Loucy (cell line): ENCODE measurements around the gene FOXE3.

Experiments
- H2AFZ ChIP-seq: fragments of 200-600 bp; sonication (generic); 2 replicates; pipeline ENCODE4 v1.6.0; 2016; ENCODE audit warnings: antibody characterized with exemption, mild to moderate bottlenecking, low read length, moderate library complexity
- H3F3A ChIP-seq: fragments of 200-600 bp; 2 replicates; pipeline ENCODE4 v1.6.0; 2016; ENCODE audit warnings: antibody characterized with exemption, low read depth, mild to moderate bottlenecking
- H3K27me3 ChIP-seq: fragments of 200-600 bp; sonication (generic); 2 replicates; pipeline ENCODE4 v1.6.1; 2014; ENCODE audit warnings: low read length, mild to moderate bottlenecking; ENCODE audit not compliant: insufficient read depth, poor library complexity, severe bottlenecking
- H3K36me3 ChIP-seq: fragments of 200-600 bp; sonication (generic); 2 replicates; pipeline ENCODE4 v1.6.1; 2016; ENCODE audit warnings: low read length; ENCODE audit not compliant: insufficient read depth
- H3K4me1 ChIP-seq: fragments of 200-600 bp; sonication (generic); 2 replicates; pipeline ENCODE4 v1.5.1; 2014; ENCODE audit warnings: low read length, mild to moderate bottlenecking; ENCODE audit not compliant: insufficient read depth, poor library complexity, severe bottlenecking
- H3K4me2 ChIP-seq: fragments of 200-600 bp; sonication (generic); 2 replicates; pipeline ENCODE4 v1.6.0; 2014; ENCODE audit warnings: antibody characterized with exemption, low read length, low read depth, mild to moderate bottlenecking; ENCODE audit not compliant: poor library complexity, severe bottlenecking
- H3K4me3 ChIP-seq: fragments of 200-600 bp; sonication (generic); 2 replicates; pipeline ENCODE4 v1.5.1; 2014; ENCODE audit warnings: low read length, mild to moderate bottlenecking, mixed read lengths; ENCODE audit not compliant: poor library complexity, severe bottlenecking
- H3K79me2 ChIP-seq: fragments of 200-600 bp; sonication (generic); 2 replicates; pipeline ENCODE4 v1.6.1; 2014; ENCODE audit warnings: low read length; ENCODE audit not compliant: insufficient read depth
- H3K9ac ChIP-seq: fragments of 200-600 bp; sonication (generic); 2 replicates; pipeline ENCODE4 v1.6.0; 2014; ENCODE audit warnings: mild to moderate bottlenecking, low read depth, low read length, moderate library complexity; ENCODE audit not compliant: poor library complexity, severe bottlenecking
- H3K9me2 ChIP-seq: fragments of 200-600 bp; sonication (generic); replicated peaks from 2 replicates; pipeline ENCODE4 v1.6.1; 2016; ENCODE audit warnings: low read depth, low read length, mixed read lengths
- H3K9me3 ChIP-seq: fragments of 200-600 bp; sonication (generic); 2 replicates; pipeline ENCODE4 v1.6.1; 2014; ENCODE audit warnings: mild to moderate bottlenecking, antibody characterized with exemption, low read length, low read depth; ENCODE audit not compliant: insufficient read depth
- H4K20me1 ChIP-seq: fragments of 200-600 bp; sonication (generic); 2 replicates; pipeline ENCODE4 v1.6.0; 2014; ENCODE audit warnings: antibody characterized with exemption, low read length, mild to moderate bottlenecking; ENCODE audit not compliant: insufficient read depth, poor library complexity, severe bottlenecking
- CTCF ChIP-seq: fragments of 200-600 bp; sonication (generic); conservative IDR thresholded peaks from 2 replicates; pipeline ENCODE4 v1.5.1; 2014; ENCODE audit warnings: mild to moderate bottlenecking, antibody characterized with exemption, low read length
- EZH2phosphoT487 ChIP-seq: fragments of 200-600 bp; IDR thresholded peaks from 2 replicates; pipeline ENCODE4 v1.6.1; 2018; ENCODE audit warnings: antibody characterized with exemption, mild to moderate bottlenecking, moderate library complexity, borderline replicate concordance

The FOXE3 gene

DNA sequence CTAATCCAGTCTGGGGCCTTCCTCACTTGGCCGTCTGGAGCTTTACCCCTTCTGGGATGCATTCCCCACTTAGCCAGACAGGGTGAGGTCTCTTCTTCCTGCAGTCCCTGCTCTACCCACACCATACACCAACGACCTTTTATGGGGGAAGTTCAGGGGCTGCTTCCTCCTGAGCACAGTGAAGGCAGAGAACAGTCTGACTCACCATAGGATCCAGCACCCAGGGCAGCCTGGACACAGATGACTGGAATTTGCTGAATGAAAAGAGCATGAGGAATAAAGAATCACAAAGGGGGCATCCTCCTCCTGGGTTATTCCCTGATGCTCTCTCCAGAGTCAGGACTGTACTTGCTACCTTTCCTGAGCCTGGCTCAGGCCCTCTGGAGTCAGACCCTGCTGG lies 4.6 kb upstream of the FOXE3 start:
- Histone ChIP-seq H3K9me2 (no peaks in the 10 kb centered on the region), H3K4me2 (no peak overlapping the region), H3K9ac (no peak overlapping the region), H3K36me3 (no peaks in the 10 kb centered on the region), H3F3A (no peaks in the 10 kb centered on the region), H4K20me1 (no peaks in the 10 kb centered on the region), H2AFZ (no peak overlapping the region; the same call in 1 of the 2 replicates), H3K4me1 (no peaks in the 10 kb centered on the region), H3K79me2 (no peaks in the 10 kb centered on the region), H3K9me3 (no peaks in the 10 kb centered on the region), H3K27me3 (no peaks in the 10 kb centered on the region), H3K4me3 (no peak overlapping the region)
- TF ChIP-seq CTCF (no peak), EZH2phosphoT487 (no peak)

- Histone ChIP-seq H3K4me2 (no peak overlapping the region), H3K9ac (no peak overlapping the region), H4K20me1 (no peaks in the 10 kb centered on the region), H3K9me3 (no peaks in the 10 kb centered on the region), H3K4me1 (no peaks in the 10 kb centered on the region), H3K36me3 (no peaks in the 10 kb centered on the region), H2AFZ (no peak overlapping the region), H3F3A (no peaks in the 10 kb centered on the region), H3K9me2 (no peaks in the 10 kb centered on the region), H3K27me3 (no peaks in the 10 kb centered on the region), H3K79me2 (no peaks in the 10 kb centered on the region), H3K4me3 (no peak overlapping the region)
- TF ChIP-seq CTCF (no peak), EZH2phosphoT487 (no peak)
These were observed 3.6 kb upstream of the FOXE3 start for GRCh38 chr1:47412437-47412836.

DNA sequence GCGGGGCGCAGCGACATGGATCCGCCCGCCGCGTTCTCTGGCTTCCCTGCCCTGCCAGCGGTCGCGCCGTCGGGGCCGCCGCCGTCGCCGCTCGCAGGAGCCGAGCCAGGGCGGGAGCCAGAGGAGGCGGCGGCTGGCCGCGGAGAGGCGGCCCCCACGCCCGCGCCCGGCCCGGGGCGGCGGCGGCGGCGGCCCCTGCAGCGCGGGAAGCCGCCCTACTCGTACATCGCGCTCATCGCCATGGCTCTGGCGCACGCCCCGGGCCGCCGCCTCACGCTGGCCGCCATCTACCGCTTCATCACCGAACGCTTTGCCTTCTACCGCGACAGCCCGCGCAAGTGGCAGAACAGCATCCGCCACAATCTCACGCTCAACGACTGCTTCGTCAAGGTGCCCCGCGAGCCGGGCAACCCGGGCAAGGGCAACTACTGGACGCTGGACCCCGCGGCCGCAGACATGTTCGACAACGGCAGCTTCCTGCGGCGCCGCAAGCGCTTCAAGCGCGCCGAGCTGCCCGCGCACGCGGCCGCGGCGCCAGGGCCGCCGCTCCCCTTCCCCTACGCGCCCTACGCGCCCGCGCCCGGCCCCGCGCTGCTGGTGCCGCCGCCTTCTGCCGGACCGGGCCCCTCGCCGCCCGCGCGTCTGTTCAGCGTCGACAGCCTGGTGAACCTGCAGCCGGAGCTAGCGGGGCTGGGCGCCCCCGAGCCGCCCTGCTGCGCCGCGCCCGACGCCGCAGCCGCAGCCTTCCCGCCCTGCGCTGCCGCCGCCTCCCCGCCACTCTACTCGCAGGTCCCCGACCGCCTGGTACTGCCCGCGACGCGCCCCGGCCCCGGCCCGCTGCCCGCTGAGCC lies 459 bp downstream of the FOXE3 start:
- Histone ChIP-seq H3K27me3 (no peaks in the 10 kb centered on the region), H3K4me2 (no peak overlapping the region), H3K9me3 (no peaks in the 10 kb centered on the region), H3F3A (no peaks in the 10 kb centered on the region), H3K4me1 (no peaks in the 10 kb centered on the region), H3K9ac (no peak overlapping the region), H4K20me1 (no peaks in the 10 kb centered on the region), H3K9me2 (no peaks in the 10 kb centered on the region), H2AFZ (no peak overlapping the region), H3K79me2 (no peaks in the 10 kb centered on the region), H3K36me3 (no peaks in the 10 kb centered on the region), H3K4me3 (no peak overlapping the region)
- TF ChIP-seq EZH2phosphoT487 (no peak), CTCF (no peak)
